ACHN (cell line): ENCODE measurements around the gene HELLS.

ENCODE experiments used
- DNase-seq: peaks from one replicate; pipeline ENCODE4 v3.0.0-alpha.2; 2015
- in situ Hi-C: cut with HindIII; loops from 2 replicates; pipeline ENCODE4 v1.10.0; 2017; ENCODE audit warnings: low sequenced_read_pairs, low pct_ligation_motif_present, low pct_unique_long_range_greater_than_20kb

The HELLS gene

DNA sequence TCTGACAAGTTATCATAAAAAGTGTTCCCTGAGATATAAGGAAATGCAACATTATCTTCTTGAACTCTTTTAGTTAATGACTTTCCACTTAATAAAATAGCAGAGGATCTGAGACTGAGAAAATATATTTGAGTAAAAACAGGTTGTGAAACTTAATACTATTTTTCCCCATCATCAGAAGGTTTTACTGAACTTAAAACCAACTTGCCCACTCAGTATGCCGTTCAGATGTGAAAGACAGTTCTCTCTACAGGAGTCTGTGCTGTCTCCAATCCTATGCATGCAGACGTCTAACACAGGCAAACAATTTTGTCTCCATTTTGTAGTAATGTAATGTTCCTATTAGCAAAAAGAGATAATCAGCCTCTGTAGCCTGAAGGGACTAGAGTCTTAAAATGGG lies 99.7 kb downstream of the HELLS start:
- in situ Hi-C loops, result no loop called here
- no peak for DNase-seq
